Stomach (tissue), 4 donors: ENCODE measurements around the gene ALK.

Experiments
- POLR2A ChIP-seq, 4 donors: fragments of 450-650 bp; IDR thresholded peaks; one replicate each; pipeline ENCODE4 v1.6.1; 2016; ENCODE audit warnings: antibody characterized with exemption in 4 of 4, control low read depth in 2 of 4, mild to moderate bottlenecking in 1 of 4, moderate library complexity in 1 of 4
- TF ChIP-seq, protein P1 (sequence below), 7 experiments: fragments of 450-650 bp in 4 of 7; fragments of 200-600 bp in 3 of 7; sonication (generic) in 3 of 7; IDR thresholded peaks; one replicate each; pipeline ENCODE4 v1.5.1; 2016 to 2019; ENCODE audit warnings: antibody characterized with exemption in 7 of 7, control low read depth in 2 of 7, mild to moderate bottlenecking in 1 of 7

DNA sequence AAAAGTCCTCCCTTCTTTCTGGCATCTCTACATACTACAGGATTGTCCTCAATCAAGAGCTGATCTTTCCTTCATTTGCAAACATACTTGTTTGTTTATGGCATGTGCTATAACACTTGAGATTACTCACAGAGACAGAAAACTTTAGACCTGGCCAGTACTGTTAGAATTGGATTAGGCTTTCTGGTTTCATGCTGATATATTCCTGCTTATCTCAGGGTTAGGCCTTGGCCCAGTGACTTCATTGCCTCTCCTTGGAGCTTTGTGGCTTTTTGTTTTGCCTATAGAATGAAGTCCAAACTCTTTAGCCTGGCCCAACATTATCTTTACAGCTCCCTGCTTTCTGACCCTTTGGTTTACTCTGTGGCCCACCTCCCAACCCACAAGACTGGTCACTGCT is 363.3 kb downstream of the ALK start:
- TF ChIP-seq, protein P1, sequence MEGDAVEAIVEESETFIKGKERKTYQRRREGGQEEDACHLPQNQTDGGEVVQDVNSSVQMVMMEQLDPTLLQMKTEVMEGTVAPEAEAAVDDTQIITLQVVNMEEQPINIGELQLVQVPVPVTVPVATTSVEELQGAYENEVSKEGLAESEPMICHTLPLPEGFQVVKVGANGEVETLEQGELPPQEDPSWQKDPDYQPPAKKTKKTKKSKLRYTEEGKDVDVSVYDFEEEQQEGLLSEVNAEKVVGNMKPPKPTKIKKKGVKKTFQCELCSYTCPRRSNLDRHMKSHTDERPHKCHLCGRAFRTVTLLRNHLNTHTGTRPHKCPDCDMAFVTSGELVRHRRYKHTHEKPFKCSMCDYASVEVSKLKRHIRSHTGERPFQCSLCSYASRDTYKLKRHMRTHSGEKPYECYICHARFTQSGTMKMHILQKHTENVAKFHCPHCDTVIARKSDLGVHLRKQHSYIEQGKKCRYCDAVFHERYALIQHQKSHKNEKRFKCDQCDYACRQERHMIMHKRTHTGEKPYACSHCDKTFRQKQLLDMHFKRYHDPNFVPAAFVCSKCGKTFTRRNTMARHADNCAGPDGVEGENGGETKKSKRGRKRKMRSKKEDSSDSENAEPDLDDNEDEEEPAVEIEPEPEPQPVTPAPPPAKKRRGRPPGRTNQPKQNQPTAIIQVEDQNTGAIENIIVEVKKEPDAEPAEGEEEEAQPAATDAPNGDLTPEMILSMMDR (IDR thresholded peaks at IDR 0.05), result no peak
- TF ChIP-seq POLR2A (IDR thresholded peaks at IDR 0.05), result no peak
